Measurements from ENCODE around the gene TRMT44. TPM values are rescaled to one million over a fixed set of nuclear protein-coding genes. Genes with fewer than 3 reads are reported as not detected.
"Not testable (repeated sequence)": the region's sequence is repeated elsewhere in the genome, so short reads cannot be mapped to it uniquely, and the experiment has no call there.

The TRMT44 gene
- total RNA-seq, 1 donor from 2014 or later: 23.9 TPM

GRCh38 chr4:8403173-8403753, 37.3 kb upstream of the TRMT44 start:
- peak; percentile 86 to 88 for ATAC-seq
- DNase-seq: peak; percentile 82
- TF ChIP-seq CTCF (IDR thresholded peaks at IDR 0.05): peak; percentile 96
- H3K4me3 ChIP-seq: no peak overlapping the region
- H3K27ac ChIP-seq: peak overlapping the region; percentile 53
- peaks cover 14% of the 10 kb centered on the region for H3K4me1 ChIP-seq
- H3K27me3 ChIP-seq (ENCODE audit: low read depth): no peaks in the 10 kb centered on the region
- H3K9me3 ChIP-seq: no peaks in the 10 kb centered on the region
- peaks cover 49% of the 10 kb centered on the region for H3K36me3 ChIP-seq
- intact Hi-C loops (cut with DNase I): no loop called here

DNA sequence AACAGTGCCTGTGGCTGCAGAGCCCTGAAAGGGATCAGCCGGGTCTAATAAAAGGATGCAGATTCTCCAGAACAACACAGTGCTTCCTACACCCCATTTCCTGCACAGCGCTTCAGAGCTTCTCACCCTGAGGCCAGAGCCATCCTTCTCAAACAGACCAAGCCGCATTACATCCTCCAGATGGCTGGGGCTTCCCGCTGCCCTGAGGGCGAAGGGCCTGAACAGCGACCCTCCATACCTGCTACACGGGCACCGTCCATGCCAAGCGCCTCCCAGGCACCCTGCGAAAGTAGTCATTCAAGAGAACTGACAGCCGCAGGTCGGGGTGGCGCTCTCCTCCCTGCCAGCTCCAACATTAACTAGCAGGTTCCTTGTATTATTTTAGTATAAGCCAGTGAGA, 36.6 kb upstream of the TRMT44 start:
- peaks cover 46% of the 10 kb centered on the region for H3K36me3 ChIP-seq
- intact Hi-C loops (cut with DNase I): no loop called here
- peak; percentile 46 for DNase-seq

GRCh38 chr4:8404791-8405515, 35.6 kb upstream of the TRMT44 start:
- Histone ChIP-seq H3K4me3 (no peak overlapping the region), H3K27ac (no peak overlapping the region), H3K9me3 (no peaks in the 10 kb centered on the region), H3K36me3 (peaks cover 43% of the 10 kb centered on the region), H3K4me1 (peaks cover 14% of the 10 kb centered on the region), H3K27me3 (ENCODE audit: low read depth) (no peaks in the 10 kb centered on the region)
- intact Hi-C loops (cut with DNase I): no loop called here
- no peak for ATAC-seq
- DNase-seq: no peak
- no peak for TF ChIP-seq CTCF (IDR thresholded peaks at IDR 0.05)

More for the DNA sequence above, 36.6 kb upstream of the TRMT44 start:
- ATAC-seq: no peak
- H3K27ac ChIP-seq: no peak overlapping the region
- no peaks in the 10 kb centered on the region for H3K9me3 ChIP-seq
- H3K4me3 ChIP-seq: no peak overlapping the region
- H3K27me3 ChIP-seq (ENCODE audit: low read depth): no peaks in the 10 kb centered on the region
- TF ChIP-seq CTCF (IDR thresholded peaks at IDR 0.05): no peak
- peaks cover 14% of the 10 kb centered on the region for H3K4me1 ChIP-seq

- Histone ChIP-seq H3K36me3 (peaks cover 43% of the 10 kb centered on the region), H3K4me1 (peaks cover 14% of the 10 kb centered on the region), H3K27ac (no peak overlapping the region), H3K4me3 (no peak overlapping the region), H3K9me3 (no peaks in the 10 kb centered on the region), H3K27me3 (ENCODE audit: low read depth) (no peaks in the 10 kb centered on the region)
- ATAC-seq: no peak
- no peak for DNase-seq
- no peak for TF ChIP-seq CTCF (IDR thresholded peaks at IDR 0.05)
- intact Hi-C loops (cut with DNase I): no loop called here
These were observed 35.1 kb upstream of the TRMT44 start for GRCh38 chr4:8405516-8405875.

DNA sequence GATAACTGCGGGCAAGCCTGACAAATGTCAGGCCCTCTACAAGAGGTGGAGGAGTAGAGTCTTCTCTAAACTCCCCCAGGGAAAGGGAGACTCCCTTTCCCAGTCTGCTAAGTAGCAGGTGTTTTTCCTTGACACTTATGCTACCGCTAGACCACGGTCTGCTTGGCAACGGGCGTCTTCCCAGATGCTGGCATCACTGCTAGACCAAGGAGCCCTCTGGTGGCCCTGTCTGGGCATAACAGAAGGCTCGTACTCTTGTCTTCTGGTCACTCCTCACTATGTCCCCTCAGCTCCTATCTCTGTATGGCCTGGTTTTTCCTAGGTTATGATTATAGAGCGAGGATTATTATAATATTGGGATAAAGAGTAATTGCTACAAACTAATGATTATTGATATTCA, 33.7 kb upstream of the TRMT44 start:
- H3K4me3 ChIP-seq; H3K9me3 ChIP-seq; H3K27ac ChIP-seq; H3K27me3 ChIP-seq (ENCODE audit: low read depth); DNase-seq; ATAC-seq; intact Hi-C loops (cut with DNase I): not testable (repeated sequence)
- Histone ChIP-seq H3K4me1 (peaks cover 12% of the 10 kb centered on the region), H3K36me3 (peaks cover 53% of the 10 kb centered on the region)
- peak; percentile 44 for TF ChIP-seq CTCF (IDR thresholded peaks at IDR 0.05)

Measured in lower lobe of right lung (tissue), 2 donors.